IMR-90 (cell line): ENCODE results near the gene SLC31A1. TPM values are rescaled to one million over a fixed set of nuclear protein-coding genes. Genes with fewer than 3 reads are reported as not detected.

ENCODE experiments used
- ATAC-seq: fragments of 200-7000 bp; cut with Tn5 transposase; 2 replicates; pipeline ENCODE4 v1.9.1; 2020; ENCODE audit warnings: low read depth, mild to moderate bottlenecking, moderate library complexity
- BruUV-seq: library from RNA; stranded (reverse); fragments of 400-500 nt; replicated peaks from 2 replicates; lab custom pipeline; 2021; lab: Mats Ljungman, UMichigan
- CTCF ChIA-PET: fragments of 300-600 bp; formaldehyde crosslinking; extraction: SDS; loops from one replicate; lab custom pipeline; 2021; ENCODE audit warnings: antibody characterized with exemption; lab: Yijun Ruan, JAX
- POLR2A ChIA-PET: fragments of 300-600 bp; sonication (Branson Sonifier 250); formaldehyde crosslinking; loops from one replicate; lab custom pipeline; 2022; ENCODE audit warnings: antibody characterized with exemption; ENCODE audit not compliant: unreplicated experiment; lab: Charles Lee
- DNase-seq: peaks from one replicate; pipeline ENCODE4 v3.0.0; 2013
- H2AFZ ChIP-seq: replicated peaks from 2 replicates; pipeline ENCODE3; 2013; ENCODE audit warnings: low read length, mild to moderate bottlenecking; ENCODE audit not compliant: poor library complexity
- H2AK5ac ChIP-seq: 2 replicates; pipeline ENCODE4 v1.6.1; 2013; ENCODE audit warnings: low read depth, low read length, inconsistent platforms
- H2AK9ac ChIP-seq: replicated peaks from 2 replicates; pipeline ENCODE3; 2013; ENCODE audit warnings: mild to moderate bottlenecking, low read depth, low read length, moderate library complexity; ENCODE audit not compliant: poor library complexity
- H2BK120ac ChIP-seq: 2 replicates; pipeline ENCODE4 v1.6.1; 2013; ENCODE audit warnings: low read depth, low read length, inconsistent platforms
- H2BK15ac ChIP-seq: 3 replicates; pipeline ENCODE4 v1.6.1; 2013; ENCODE audit warnings: low read depth, low read length, inconsistent platforms
- H2BK20ac ChIP-seq: 2 replicates; pipeline ENCODE4 v1.6.1; 2013; ENCODE audit warnings: low read depth, mild to moderate bottlenecking, inconsistent platforms, low read length, moderate library complexity
- H2BK5ac ChIP-seq: 2 replicates; pipeline ENCODE4 v1.6.1; 2013; ENCODE audit warnings: mild to moderate bottlenecking, low read depth, low read length, inconsistent platforms; ENCODE audit not compliant: poor library complexity, severe bottlenecking
- H3K14ac ChIP-seq: replicated peaks from 2 replicates; pipeline ENCODE4 v1.6.1; 2013; ENCODE audit warnings: low read depth, low read length, inconsistent platforms
- H3K18ac ChIP-seq: 2 replicates; pipeline ENCODE4 v1.6.1; 2013; ENCODE audit warnings: low read depth, low read length, control low read depth
- H3K23ac ChIP-seq: 2 replicates; pipeline ENCODE4 v1.6.1; 2013; ENCODE audit warnings: low read depth, low read length, inconsistent platforms
- H3K27ac ChIP-seq: 2 replicates; pipeline ENCODE4 v1.5.1; 2013; ENCODE audit warnings: mild to moderate bottlenecking, control low read depth, low read length; ENCODE audit not compliant: insufficient read depth
- H3K27me3 ChIP-seq: 2 replicates; pipeline ENCODE4 v1.6.1; 2013; ENCODE audit warnings: low read length; ENCODE audit not compliant: control insufficient read depth, insufficient read depth
- H3K36me3 ChIP-seq: 2 replicates; pipeline ENCODE4 v1.6.1; 2013; ENCODE audit warnings: low read length, mixed read lengths; ENCODE audit not compliant: control insufficient read depth, insufficient read depth
- H3K4ac ChIP-seq: 2 replicates; pipeline ENCODE4 v1.6.1; 2013; ENCODE audit warnings: low read depth, low read length, inconsistent platforms
- H3K4me1 ChIP-seq: 2 replicates; pipeline ENCODE4 v1.6.1; 2013; ENCODE audit warnings: low read length, mixed read lengths; ENCODE audit not compliant: control insufficient read depth, insufficient read depth
- H3K4me2 ChIP-seq: 2 replicates; pipeline ENCODE4 v1.6.1; 2013; ENCODE audit warnings: low read depth, mild to moderate bottlenecking, control low read depth, low read length, moderate library complexity
- H3K4me3 ChIP-seq: 2 replicates; pipeline ENCODE4 v1.5.1; 2013; ENCODE audit warnings: low read depth, mild to moderate bottlenecking, control low read depth, low read length, moderate library complexity; ENCODE audit not compliant: insufficient read depth
- H3K56ac ChIP-seq: 2 replicates; pipeline ENCODE4 v1.6.1; 2013; ENCODE audit warnings: low read length, inconsistent platforms; ENCODE audit not compliant: insufficient read depth; ENCODE audit errors: extremely low read depth
- H3K79me1 ChIP-seq, 2 experiments: 2 replicates each; pipeline ENCODE4 v1.6.1; 2013; ENCODE audit warnings: low read length in 2 of 2, inconsistent platforms in 1 of 2, low read depth in 1 of 2
- H3K9ac ChIP-seq: 2 replicates; pipeline ENCODE4 v1.6.1; 2013; ENCODE audit warnings: low read depth, low read length, control low read depth
- H3K9me1 ChIP-seq: 2 replicates; pipeline ENCODE4 v1.6.1; 2013; ENCODE audit warnings: low read length, inconsistent platforms; ENCODE audit not compliant: insufficient read depth
- H3K9me3 ChIP-seq: 2 replicates; pipeline ENCODE4 v1.6.1; 2013; ENCODE audit warnings: low read length; ENCODE audit not compliant: control insufficient read depth, insufficient read depth
- H4K20me1 ChIP-seq: 2 replicates; pipeline ENCODE4 v1.6.1; 2013; ENCODE audit warnings: low read length, inconsistent platforms; ENCODE audit not compliant: insufficient read depth
- H4K5ac ChIP-seq: 2 replicates; pipeline ENCODE4 v1.6.1; 2013; ENCODE audit warnings: mild to moderate bottlenecking, low read depth, low read length, control low read depth
- H4K8ac ChIP-seq, 2 experiments: 2 replicates each; pipeline ENCODE4 v1.6.1; 2013; ENCODE audit warnings: low read depth in 2 of 2, low read length in 2 of 2, control low read depth in 1 of 2, inconsistent platforms in 1 of 2
- H4K91ac ChIP-seq: 2 replicates; pipeline ENCODE4 v1.6.1; 2013; ENCODE audit warnings: low read depth, low read length, inconsistent platforms; ENCODE audit not compliant: insufficient read depth
- CEBPB ChIP-seq: IDR thresholded peaks from 2 replicates; pipeline ENCODE4 v1.6.1; 2012; ENCODE audit warnings: low read depth, low read length, improper control_type of control experiment
- CHD1 ChIP-seq: IDR thresholded peaks from 2 replicates; pipeline ENCODE4 v1.6.1; 2012; ENCODE audit warnings: low read depth, low read length, improper control_type of control experiment
- FOS ChIP-seq: fragments of 150-350 bp; IDR thresholded peaks from 2 replicates; pipeline ENCODE4 v1.6.1; 2016; ENCODE audit warnings: low read depth, low read length
- NFE2L2 ChIP-seq: fragments of 150-350 bp; IDR thresholded peaks from 2 replicates; pipeline ENCODE4 v1.6.1; 2016; ENCODE audit warnings: low read depth, mild to moderate bottlenecking, low read length
- RFX5 ChIP-seq: IDR thresholded peaks from 2 replicates; pipeline ENCODE4 v1.8.0; 2012; ENCODE audit warnings: low read depth, mild to moderate bottlenecking, low read length, moderate library complexity
- USF2 ChIP-seq: fragments of 150-350 bp; IDR thresholded peaks from 2 replicates; pipeline ENCODE4 v1.6.1; 2017; ENCODE audit warnings: mild to moderate bottlenecking, antibody characterized with exemption, low read length, low read depth
- WGBS, 2 experiments: methylation state at CpG; one replicate each; pipeline versions ENCODE4 v1.1.5 to v1.1.7; 2013; ENCODE audit warnings: missing lambda C conversion rate in 2 of 2; ENCODE audit not compliant: insufficient read length in 1 of 2; ENCODE audit errors: extremely low coverage in 2 of 2; 5-methylcytosine and 5-hydroxymethylcytosine counted together
- dilution Hi-C: fragments of 300-500 bp; cut with HindIII; formaldehyde crosslinking; loops from one replicate; pipeline ENCODE4 v1.14.3; 2018; ENCODE audit warnings: low sequenced_read_pairs; ENCODE audit not compliant: unreplicated experiment
- in situ Hi-C: fragments of 300-500 bp; cut with MboI; formaldehyde crosslinking; loops from 3 replicates; pipeline ENCODE4 v1.14.3; 2019; ENCODE audit warnings: low sequenced_read_pairs, inconsistent platforms, mixed read lengths
- intact Hi-C: fragments of 100-400 bp; cut with micrococcal nuclease; formaldehyde crosslinking; loops from 2 replicates; pipeline ENCODE4 v1.10.0; 2022
- polyA plus RNA-seq, 3 experiments: library from polyadenylated mRNA; depleted of rRNA; stranded (reverse); fragments of >200 nt; gene quantifications; 2 replicates each; pipeline ENCODE4 v1.2.3, GENCODE V29; 2012; ENCODE audit warnings: low replicate concordance in 1 of 3
- total RNA-seq: library from RNA; depleted of rRNA; stranded (reverse); fragments of >200 nt; gene quantifications from 2 replicates; pipeline ENCODE4 v1.2.3, GENCODE V29; 2012; rRNA removed
- TF ChIP-seq, protein P1 (sequence below): conservative IDR thresholded peaks from 2 replicates; pipeline ENCODE4 v1.5.1; 2012; ENCODE audit warnings: mild to moderate bottlenecking, low read depth, low read length, improper control_type of control experiment

SLC31A1 gene
- total and polyA plus RNA-seq, 2 of the 4 experiments (the other 2 are of a cell fraction) = 17.9 to 23.3 TPM

DNA sequence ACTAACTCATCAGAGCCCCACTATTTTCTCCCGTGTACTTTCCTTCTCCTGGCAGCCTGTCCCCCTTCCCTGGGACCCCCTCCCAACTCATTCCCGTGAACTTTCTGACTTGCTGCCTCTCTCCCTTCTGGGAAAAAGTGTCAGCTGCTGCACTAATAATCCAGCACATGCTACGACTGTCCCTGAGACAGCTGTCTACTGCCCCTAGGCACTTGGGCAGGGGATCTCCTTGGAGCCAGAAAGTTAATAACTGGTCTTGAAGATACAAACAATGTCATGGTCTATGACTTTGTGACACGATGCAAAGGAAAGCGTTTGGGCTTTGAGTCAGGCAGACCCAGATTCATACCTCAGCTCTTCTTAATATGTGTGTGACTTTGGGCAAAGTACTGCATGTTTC, 91.9 kb downstream of the SLC31A1 start:
- Histone ChIP-seq H3K9me1 (no peaks in the 10 kb centered on the region), H2BK5ac (no peak overlapping the region), H3K4ac (no peak overlapping the region), H4K20me1 (no peaks in the 10 kb centered on the region), H2AK5ac (no peak overlapping the region), H2BK120ac (no peak overlapping the region), H2AK9ac (no peak overlapping the region), H3K79me1 (no peaks in the 10 kb centered on the region), H3K9me3 (peaks cover 2% of the 10 kb centered on the region; the same call in 1 of the 2 replicates), H2BK20ac (no peak overlapping the region), H3K4me1 (no peaks in the 10 kb centered on the region), H3K9ac (no peak overlapping the region), H3K18ac (no peak overlapping the region), H4K91ac (no peak overlapping the region), H2BK15ac (no peak overlapping the region), H3K56ac (no peak overlapping the region), H2AFZ (no peak overlapping the region), H3K23ac (no peak overlapping the region; the same call in 1 of the 2 replicates), H4K5ac (no peak overlapping the region), H3K14ac (no peak overlapping the region), H3K4me3 (no peak overlapping the region), H4K8ac (no peak overlapping the region), H3K27me3 (peaks cover 8% of the 10 kb centered on the region; the same call in 1 of the 2 replicates), H3K27ac (no peak overlapping the region), H3K4me2 (no peak overlapping the region), H3K36me3 (no peaks in the 10 kb centered on the region)
- TF ChIP-seq CHD1 = no peak
- no peak for TF ChIP-seq USF2
- TF ChIP-seq CEBPB = no peak
- TF ChIP-seq NFE2L2 = no peak
- no peak for TF ChIP-seq RFX5
- TF ChIP-seq, protein P1, sequence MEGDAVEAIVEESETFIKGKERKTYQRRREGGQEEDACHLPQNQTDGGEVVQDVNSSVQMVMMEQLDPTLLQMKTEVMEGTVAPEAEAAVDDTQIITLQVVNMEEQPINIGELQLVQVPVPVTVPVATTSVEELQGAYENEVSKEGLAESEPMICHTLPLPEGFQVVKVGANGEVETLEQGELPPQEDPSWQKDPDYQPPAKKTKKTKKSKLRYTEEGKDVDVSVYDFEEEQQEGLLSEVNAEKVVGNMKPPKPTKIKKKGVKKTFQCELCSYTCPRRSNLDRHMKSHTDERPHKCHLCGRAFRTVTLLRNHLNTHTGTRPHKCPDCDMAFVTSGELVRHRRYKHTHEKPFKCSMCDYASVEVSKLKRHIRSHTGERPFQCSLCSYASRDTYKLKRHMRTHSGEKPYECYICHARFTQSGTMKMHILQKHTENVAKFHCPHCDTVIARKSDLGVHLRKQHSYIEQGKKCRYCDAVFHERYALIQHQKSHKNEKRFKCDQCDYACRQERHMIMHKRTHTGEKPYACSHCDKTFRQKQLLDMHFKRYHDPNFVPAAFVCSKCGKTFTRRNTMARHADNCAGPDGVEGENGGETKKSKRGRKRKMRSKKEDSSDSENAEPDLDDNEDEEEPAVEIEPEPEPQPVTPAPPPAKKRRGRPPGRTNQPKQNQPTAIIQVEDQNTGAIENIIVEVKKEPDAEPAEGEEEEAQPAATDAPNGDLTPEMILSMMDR = no peak
- TF ChIP-seq FOS = no peak
- in situ Hi-C loops (no loop called here), dilution Hi-C loops (no loop called here), intact Hi-C loops (no loop called here)
- DNase-seq = no peak
- no TSS peak for BruUV-seq
- no peak for ATAC-seq
- 17% methylated on average over 1 of the region's 5 CpGs; no CpG with 5 or more reads in 1 of the 2 experiments for WGBS, 2 experiments
- POLR2A ChIA-PET = no interaction called here
- CTCF ChIA-PET = no interaction called here

Other genes starting within 250 kb of the SLC31A1 start
- 0.54 and 0.83 TPM in 2 replicates for gene ZNF883, start 209.4 kb upstream of the SLC31A1 start, total RNA-seq
- gene ZNF883, start 209.4 kb upstream of the SLC31A1 start, polyA plus RNA-seq (2012; rRNA removed) = 0.32 and 0.51 TPM in 2 replicates
- 3.6 and 4.4 TPM in 2 replicates for gene ZFP37, start 164.8 kb upstream of the SLC31A1 start, total RNA-seq
- gene ZFP37, start 164.8 kb upstream of the SLC31A1 start, polyA plus RNA-seq (2012; rRNA removed) = 0.75 and 0.84 TPM in 2 replicates
- 5.8 and 7.2 TPM in 2 replicates for gene SLC31A2, start 70.5 kb upstream of the SLC31A1 start, total RNA-seq
- gene SLC31A2, start 70.5 kb upstream of the SLC31A1 start, polyA plus RNA-seq (2012; rRNA removed) = 5.1 and 6.3 TPM in 2 replicates
- 25.5 and 25.6 TPM in 2 replicates for gene FKBP15, start 267 bp upstream of the SLC31A1 start, total RNA-seq
- gene FKBP15, start 267 bp upstream of the SLC31A1 start, polyA plus RNA-seq (2012; rRNA removed) = 20.1 and 20.4 TPM in 2 replicates
- 16.5 and 49.2 TPM in 2 replicates for gene CDC26, start 54.0 kb downstream of the SLC31A1 start, total RNA-seq
- 27.4 and 32.7 TPM in 2 replicates for gene CDC26, start 54.0 kb downstream of the SLC31A1 start, polyA plus RNA-seq (2012; rRNA removed)
- gene PRPF4, start 54.1 kb downstream of the SLC31A1 start, total RNA-seq = 32.5 and 38.0 TPM in 2 replicates
- 20.7 and 21.4 TPM in 2 replicates for gene PRPF4, start 54.1 kb downstream of the SLC31A1 start, polyA plus RNA-seq (2012; rRNA removed)
- not detected in 2 replicates for gene RNF183, start 81.8 kb downstream of the SLC31A1 start, total RNA-seq
- gene RNF183, start 81.8 kb downstream of the SLC31A1 start, polyA plus RNA-seq (2012; rRNA removed) = not detected in 2 replicates
- gene WDR31, start 118.7 kb downstream of the SLC31A1 start, total RNA-seq = 0.28 and 0.36 TPM in 2 replicates
- 0.19 and 0.29 TPM in 2 replicates for gene WDR31, start 118.7 kb downstream of the SLC31A1 start, polyA plus RNA-seq (2012; rRNA removed)
- gene BSPRY, start 128.0 kb downstream of the SLC31A1 start, total RNA-seq = not detected in 2 replicates
- not detected in 2 replicates for gene BSPRY, start 128.0 kb downstream of the SLC31A1 start, polyA plus RNA-seq (2012; rRNA removed)
- 6.9 and 7.0 TPM in 2 replicates for gene HDHD3, start 155.4 kb downstream of the SLC31A1 start, total RNA-seq
- 8.6 and 9.4 TPM in 2 replicates for gene HDHD3, start 155.4 kb downstream of the SLC31A1 start, polyA plus RNA-seq (2012; rRNA removed)
- 10.3 and 11.1 TPM in 2 replicates for gene ALAD, start 179.7 kb downstream of the SLC31A1 start, total RNA-seq
- gene ALAD, start 179.7 kb downstream of the SLC31A1 start, polyA plus RNA-seq (2012; rRNA removed) = 14.9 and 15.6 TPM in 2 replicates
- gene POLE3, start 189.1 kb downstream of the SLC31A1 start, total RNA-seq = 43.0 and 48.3 TPM in 2 replicates
- 33.4 and 34.8 TPM in 2 replicates for gene POLE3, start 189.1 kb downstream of the SLC31A1 start, polyA plus RNA-seq (2012; rRNA removed)
- 0.28 and 0.36 TPM in 2 replicates for gene C9orf43, start 189.2 kb downstream of the SLC31A1 start, total RNA-seq
- gene C9orf43, start 189.2 kb downstream of the SLC31A1 start, polyA plus RNA-seq (2012; rRNA removed) = 0.24 and 0.46 TPM in 2 replicates
- 51.8 and 53.3 TPM in 2 replicates for gene RGS3, start 242.2 kb downstream of the SLC31A1 start, total RNA-seq
- gene RGS3, start 242.2 kb downstream of the SLC31A1 start, polyA plus RNA-seq (2012; rRNA removed) = 65.6 and 68.7 TPM in 2 replicates